GM23338 (cell line): ENCODE data around the gene TP73. TPM values are rescaled to one million over a fixed set of nuclear protein-coding genes. Genes with fewer than 3 reads are reported as not detected.

ENCODE experiments used
- ATAC-seq: fragments of 200-7000 bp; cut with Tn5 transposase; 3 replicates; pipeline ENCODE4 v1.9.1; 2020
- DNase-seq: peaks from one replicate; pipeline ENCODE4 v3.0.0-alpha.2; 2015; ENCODE audit warnings: low spot score
- H2AFZ ChIP-seq: fragments of 200-600 bp; sonication (generic); 2 replicates; pipeline ENCODE4 v1.8.0; 2016; ENCODE audit warnings: antibody characterized with exemption, mild to moderate bottlenecking, moderate library complexity
- H3F3A ChIP-seq: fragments of 200-600 bp; sonication (generic); replicated peaks from 2 replicates; pipeline ENCODE4 v1.8.0; 2017; ENCODE audit warnings: antibody characterized with exemption, mixed run types, low read depth
- H3K27ac ChIP-seq: fragments of 200-600 bp; sonication (generic); 2 replicates; pipeline ENCODE4 v1.6.1; 2016; ENCODE audit warnings: low read depth
- H3K27me3 ChIP-seq: fragments of 200-600 bp; sonication (generic); 2 replicates; pipeline ENCODE4 v1.8.0; 2016; ENCODE audit warnings: mild to moderate bottlenecking, mixed run types, moderate library complexity; ENCODE audit not compliant: insufficient read depth
- H3K36me3 ChIP-seq: fragments of 200-600 bp; sonication (generic); 2 replicates; pipeline ENCODE4 v1.8.0; 2016; ENCODE audit warnings: mild to moderate bottlenecking; ENCODE audit not compliant: insufficient read depth
- H3K4me1 ChIP-seq: fragments of 200-600 bp; sonication (generic); 2 replicates; pipeline ENCODE4 v1.8.0; 2016; ENCODE audit warnings: mild to moderate bottlenecking, moderate library complexity; ENCODE audit not compliant: insufficient read depth
- H3K4me2 ChIP-seq: fragments of 200-600 bp; sonication (generic); 2 replicates; pipeline ENCODE4 v1.7.1; 2017; ENCODE audit warnings: mixed run types
- H3K4me3 ChIP-seq: fragments of 200-600 bp; sonication (generic); 2 replicates; pipeline ENCODE4 v1.6.1; 2016; ENCODE audit warnings: mixed run types
- H3K79me2 ChIP-seq: fragments of 200-600 bp; sonication (generic); replicated peaks from 2 replicates; pipeline ENCODE4 v1.8.0; 2017; ENCODE audit warnings: mild to moderate bottlenecking; ENCODE audit not compliant: insufficient read depth
- H3K9me2 ChIP-seq: fragments of 200-600 bp; sonication (generic); 2 replicates; pipeline ENCODE4 v1.8.0; 2017; ENCODE audit not compliant: insufficient read depth
- H4K20me1 ChIP-seq: fragments of 200-600 bp; sonication (generic); replicated peaks from 2 replicates; pipeline ENCODE4 v1.8.0; 2017; ENCODE audit warnings: mild to moderate bottlenecking; ENCODE audit not compliant: insufficient read depth
- H3K27ac Mint-ChIP-seq: 2 replicates; pipeline ENCODE4 v1.8.0; 2020; ENCODE audit warnings: inconsistent platforms, mild to moderate bottlenecking, moderate library complexity, mixed read lengths
- H3K27me3 Mint-ChIP-seq: 3 replicates; pipeline ENCODE4 v1.8.0; 2022; ENCODE audit warnings: low read depth, mild to moderate bottlenecking, moderate library complexity, mixed read lengths, inconsistent platforms; ENCODE audit not compliant: insufficient read depth, poor library complexity
- H3K36me3 Mint-ChIP-seq: 3 replicates; pipeline ENCODE4 v1.8.0; 2021; ENCODE audit warnings: low read depth, mild to moderate bottlenecking, inconsistent platforms, moderate library complexity, mixed read lengths
- H3K4me1 Mint-ChIP-seq: 3 replicates; pipeline ENCODE4 v1.8.0; 2020; ENCODE audit warnings: mild to moderate bottlenecking, inconsistent platforms, mixed read lengths
- H3K4me3 Mint-ChIP-seq: 3 replicates; pipeline ENCODE4 v1.8.0; 2021; ENCODE audit warnings: moderate library complexity, mild to moderate bottlenecking, inconsistent platforms, mixed read lengths
- H3K9me3 Mint-ChIP-seq: 3 replicates; pipeline ENCODE4 v1.8.0; 2020; ENCODE audit warnings: moderate library complexity, mild to moderate bottlenecking, inconsistent platforms, mixed read lengths
- CREB1 ChIP-seq: fragments of 250-450 bp; sonication (Bioruptor Pico); IDR thresholded peaks from 2 replicates; pipeline ENCODE4 v1.5.0; 2020; ENCODE audit warnings: low read depth, mild to moderate bottlenecking, moderate library complexity
- CTCF ChIP-seq, 2 experiments: fragments of 200-600 bp in 1 of 2; sonication (generic) in 1 of 2; conservative IDR thresholded peaks; 2 replicates each; pipeline versions ENCODE4 v1.5.1 to v1.6.1; 2016 to 2017; ENCODE audit warnings: antibody characterized with exemption in 2 of 2, low read depth in 2 of 2, mild to moderate bottlenecking in 2 of 2, moderate library complexity in 1 of 2
- EZH2 ChIP-seq: fragments of 200-600 bp; sonication (generic); IDR thresholded peaks from one replicate; pipeline ENCODE4 v1.8.0; 2017; ENCODE audit warnings: antibody characterized with exemption, mild to moderate bottlenecking, low read depth; ENCODE audit not compliant: unreplicated experiment
- EZH2phosphoT487 ChIP-seq: fragments of 200-600 bp; sonication (generic); IDR thresholded peaks from one replicate; pipeline ENCODE4 v1.8.1; 2018; ENCODE audit warnings: antibody characterized with exemption; ENCODE audit not compliant: unreplicated experiment
- JUNB ChIP-seq: IDR thresholded peaks from one replicate; pipeline ENCODE4 v1.6.1; 2016; ENCODE audit warnings: antibody characterized with exemption; ENCODE audit not compliant: unreplicated experiment
- NANOG ChIP-seq: IDR thresholded peaks from 2 replicates; pipeline ENCODE4 v1.6.1; 2016; ENCODE audit warnings: antibody characterized with exemption, borderline replicate concordance
- POLR2AphosphoS5 ChIP-seq: IDR thresholded peaks from 2 replicates; pipeline ENCODE4 v1.6.1; 2016; ENCODE audit warnings: antibody characterized with exemption, low read depth
- REST ChIP-seq: IDR thresholded peaks from one replicate; pipeline ENCODE4 v1.6.1; 2018; ENCODE audit warnings: antibody characterized with exemption; ENCODE audit not compliant: unreplicated experiment
- STAT1 ChIP-seq: IDR thresholded peaks from one replicate; pipeline ENCODE4 v1.6.1; 2016; ENCODE audit warnings: antibody characterized with exemption; ENCODE audit not compliant: unreplicated experiment
- ZNF114 ChIP-seq: fragments of 250-450 bp; sonication (Bioruptor Pico); IDR thresholded peaks from 2 replicates; pipeline ENCODE4 v1.5.0; 2020; ENCODE audit warnings: mild to moderate bottlenecking, moderate library complexity
- ZNF331 ChIP-seq: fragments of 250-450 bp; sonication (Bioruptor Pico); IDR thresholded peaks from 2 replicates; pipeline ENCODE4 v1.5.0; 2020; ENCODE audit warnings: low read depth, mild to moderate bottlenecking, moderate library complexity
- polyA plus RNA-seq: library from polyadenylated mRNA; unstranded; fragments of >200 nt; fragmentation: Nextera tagmentation; extraction: Ambion mirVana; gene quantifications from 2 replicates; pipeline ENCODE4 v1.2.1, GENCODE V29; 2016
- total RNA-seq: library from RNA; depleted of rRNA; stranded (reverse); fragments of >200 nt; shearing (Covaris generic); gene quantifications from 2 replicates; pipeline ENCODE4 v1.2.3, GENCODE V29; 2014
- TF ChIP-seq, protein P1 (sequence below): fragments of 250-450 bp; sonication (Bioruptor Pico); IDR thresholded peaks from 2 replicates; pipeline ENCODE4 v1.5.0; 2020; ENCODE audit warnings: mild to moderate bottlenecking, moderate library complexity
- TF ChIP-seq, protein P2 (sequence below): IDR thresholded peaks from 2 replicates; pipeline ENCODE4 v1.6.1; 2016; ENCODE audit warnings: antibody characterized with exemption

The TP73 gene
- total and polyA plus RNA-seq, 2 experiments from 2014 or later, result 1.4 to 3.4 TPM

DNA sequence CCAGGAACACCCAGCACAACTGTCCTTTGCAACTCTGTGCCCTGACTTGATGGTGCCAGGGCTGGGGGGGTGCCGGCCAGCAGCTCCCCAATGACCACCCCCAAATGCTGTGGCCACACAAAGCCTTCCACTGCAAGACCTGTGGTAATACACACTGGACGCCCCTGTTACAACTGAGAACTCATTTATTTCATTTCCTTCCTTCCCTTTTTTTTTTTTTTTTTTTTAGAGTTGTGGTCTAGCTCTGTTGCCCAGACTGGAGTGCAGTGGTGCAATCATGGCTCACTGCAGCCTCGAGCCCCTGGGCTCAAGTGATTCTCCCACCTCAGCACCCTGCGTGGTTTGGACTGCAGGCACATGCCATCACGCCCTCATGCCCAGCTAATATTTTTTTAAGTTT lies 25.2 kb downstream of the TP73 start:
- no peaks in the 10 kb centered on the region for H4K20me1 ChIP-seq
- no peak overlapping the region for H3K4me2 ChIP-seq
- H3K4me1 Mint-ChIP-seq, result peaks cover 21% of the 10 kb centered on the region
- no peaks in the 10 kb centered on the region; the same call in 2 of the 3 replicates for H3K36me3 Mint-ChIP-seq
- H3F3A ChIP-seq, result no peaks in the 10 kb centered on the region
- ATAC-seq, result no peak
- H3K36me3 ChIP-seq, result no peaks in the 10 kb centered on the region
- no peaks in the 10 kb centered on the region for H3K27me3 ChIP-seq
- no peak overlapping the region for H2AFZ ChIP-seq
- H3K27ac ChIP-seq, result no peak overlapping the region
- no peaks in the 10 kb centered on the region for H3K9me2 ChIP-seq
- TF ChIP-seq EZH2 (no peak), NANOG (no peak), POLR2AphosphoS5 (no peak), ZNF114 (CRISPR knock-in tag) (no peak), EZH2phosphoT487 (no peak), JUNB (no peak), ZNF331 (CRISPR knock-in tag) (no peak), STAT1 (no peak), REST (no peak), CREB1 (CRISPR knock-in tag) (no peak), CTCF (conservative IDR thresholded peaks at IDR 0.05; ENCODE audit: low read depth in 2 of 2) (no peak)
- TF ChIP-seq, protein P1, sequence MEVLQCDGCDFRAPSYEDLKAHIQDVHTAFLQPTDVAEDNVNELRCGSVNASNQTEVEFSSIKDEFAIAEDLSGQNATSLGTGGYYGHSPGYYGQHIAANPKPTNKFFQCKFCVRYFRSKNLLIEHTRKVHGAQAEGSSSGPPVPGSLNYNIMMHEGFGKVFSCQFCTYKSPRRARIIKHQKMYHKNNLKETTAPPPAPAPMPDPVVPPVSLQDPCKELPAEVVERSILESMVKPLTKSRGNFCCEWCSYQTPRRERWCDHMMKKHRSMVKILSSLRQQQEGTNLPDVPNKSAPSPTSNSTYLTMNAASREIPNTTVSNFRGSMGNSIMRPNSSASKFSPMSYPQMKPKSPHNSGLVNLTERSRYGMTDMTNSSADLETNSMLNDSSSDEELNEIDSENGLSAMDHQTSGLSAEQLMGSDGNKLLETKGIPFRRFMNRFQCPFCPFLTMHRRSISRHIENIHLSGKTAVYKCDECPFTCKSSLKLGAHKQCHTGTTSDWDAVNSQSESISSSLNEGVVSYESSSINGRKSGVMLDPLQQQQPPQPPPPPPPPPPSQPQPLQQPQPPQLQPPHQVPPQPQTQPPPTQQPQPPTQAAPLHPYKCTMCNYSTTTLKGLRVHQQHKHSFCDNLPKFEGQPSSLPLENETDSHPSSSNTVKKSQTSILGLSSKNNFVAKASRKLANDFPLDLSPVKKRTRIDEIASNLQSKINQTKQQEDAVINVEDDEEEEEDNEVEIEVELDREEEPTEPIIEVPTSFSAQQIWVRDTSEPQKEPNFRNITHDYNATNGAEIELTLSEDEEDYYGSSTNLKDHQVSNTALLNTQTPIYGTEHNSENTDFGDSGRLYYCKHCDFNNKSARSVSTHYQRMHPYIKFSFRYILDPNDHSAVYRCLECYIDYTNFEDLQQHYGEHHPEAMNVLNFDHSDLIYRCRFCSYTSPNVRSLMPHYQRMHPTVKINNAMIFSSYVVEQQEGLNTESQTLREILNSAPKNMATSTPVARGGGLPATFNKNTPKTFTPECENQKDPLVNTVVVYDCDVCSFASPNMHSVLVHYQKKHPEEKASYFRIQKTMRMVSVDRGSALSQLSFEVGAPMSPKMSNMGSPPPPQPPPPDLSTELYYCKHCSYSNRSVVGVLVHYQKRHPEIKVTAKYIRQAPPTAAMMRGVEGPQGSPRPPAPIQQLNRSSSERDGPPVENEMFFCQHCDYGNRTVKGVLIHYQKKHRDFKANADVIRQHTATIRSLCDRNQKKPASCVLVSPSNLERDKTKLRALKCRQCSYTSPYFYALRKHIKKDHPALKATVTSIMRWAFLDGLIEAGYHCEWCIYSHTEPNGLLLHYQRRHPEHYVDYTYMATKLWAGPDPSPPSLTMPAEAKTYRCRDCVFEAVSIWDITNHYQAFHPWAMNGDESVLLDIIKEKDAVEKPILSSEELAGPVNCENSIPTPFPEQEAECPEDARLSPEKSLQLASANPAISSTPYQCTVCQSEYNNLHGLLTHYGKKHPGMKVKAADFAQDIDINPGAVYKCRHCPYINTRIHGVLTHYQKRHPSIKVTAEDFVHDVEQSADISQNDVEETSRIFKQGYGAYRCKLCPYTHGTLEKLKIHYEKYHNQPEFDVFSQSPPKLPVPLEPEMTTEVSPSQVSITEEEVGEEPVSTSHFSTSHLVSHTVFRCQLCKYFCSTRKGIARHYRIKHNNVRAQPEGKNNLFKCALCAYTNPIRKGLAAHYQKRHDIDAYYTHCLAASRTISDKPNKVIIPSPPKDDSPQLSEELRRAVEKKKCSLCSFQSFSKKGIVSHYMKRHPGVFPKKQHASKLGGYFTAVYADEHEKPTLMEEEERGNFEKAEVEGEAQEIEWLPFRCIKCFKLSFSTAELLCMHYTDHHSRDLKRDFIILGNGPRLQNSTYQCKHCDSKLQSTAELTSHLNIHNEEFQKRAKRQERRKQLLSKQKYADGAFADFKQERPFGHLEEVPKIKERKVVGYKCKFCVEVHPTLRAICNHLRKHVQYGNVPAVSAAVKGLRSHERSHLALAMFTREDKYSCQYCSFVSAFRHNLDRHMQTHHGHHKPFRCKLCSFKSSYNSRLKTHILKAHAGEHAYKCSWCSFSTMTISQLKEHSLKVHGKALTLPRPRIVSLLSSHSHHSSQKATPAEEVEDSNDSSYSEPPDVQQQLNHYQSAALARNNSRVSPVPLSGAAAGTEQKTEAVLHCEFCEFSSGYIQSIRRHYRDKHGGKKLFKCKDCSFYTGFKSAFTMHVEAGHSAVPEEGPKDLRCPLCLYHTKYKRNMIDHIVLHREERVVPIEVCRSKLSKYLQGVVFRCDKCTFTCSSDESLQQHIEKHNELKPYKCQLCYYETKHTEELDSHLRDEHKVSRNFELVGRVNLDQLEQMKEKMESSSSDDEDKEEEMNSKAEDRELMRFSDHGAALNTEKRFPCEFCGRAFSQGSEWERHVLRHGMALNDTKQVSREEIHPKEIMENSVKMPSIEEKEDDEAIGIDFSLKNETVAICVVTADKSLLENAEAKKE (CRISPR knock-in tag), result no peak
- TF ChIP-seq, protein P2, sequence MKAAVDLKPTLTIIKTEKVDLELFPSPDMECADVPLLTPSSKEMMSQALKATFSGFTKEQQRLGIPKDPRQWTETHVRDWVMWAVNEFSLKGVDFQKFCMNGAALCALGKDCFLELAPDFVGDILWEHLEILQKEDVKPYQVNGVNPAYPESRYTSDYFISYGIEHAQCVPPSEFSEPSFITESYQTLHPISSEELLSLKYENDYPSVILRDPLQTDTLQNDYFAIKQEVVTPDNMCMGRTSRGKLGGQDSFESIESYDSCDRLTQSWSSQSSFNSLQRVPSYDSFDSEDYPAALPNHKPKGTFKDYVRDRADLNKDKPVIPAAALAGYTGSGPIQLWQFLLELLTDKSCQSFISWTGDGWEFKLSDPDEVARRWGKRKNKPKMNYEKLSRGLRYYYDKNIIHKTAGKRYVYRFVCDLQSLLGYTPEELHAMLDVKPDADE, result no peak
- no peaks in the 10 kb centered on the region; the same call in 2 of the 3 replicates for H3K9me3 Mint-ChIP-seq
- H3K4me3 ChIP-seq, result no peak overlapping the region
- DNase-seq, result no peak
- H3K4me1 ChIP-seq, result peaks cover 11% of the 10 kb centered on the region
- no peaks in the 10 kb centered on the region for H3K79me2 ChIP-seq
- peaks cover 30% of the 10 kb centered on the region for H3K27me3 Mint-ChIP-seq
- H3K27ac Mint-ChIP-seq, result no peak overlapping the region
- no peak overlapping the region for H3K4me3 Mint-ChIP-seq
